GM12878 (cell line): ENCODE results near the gene STATH. TPM values are rescaled to one million over a fixed set of nuclear protein-coding genes. Genes with fewer than 3 reads are reported as not detected.

Experiments used
- ATAC-seq: fragments of 200-7000 bp; cut with Tn5 transposase; 3 replicates; pipeline ENCODE4 v1.9.1; 2020; ENCODE audit warnings: mild to moderate bottlenecking, moderate library complexity
- BruUV-seq: library from RNA; stranded (reverse); fragments of 400-500 nt; replicated peaks from 2 replicates; lab custom pipeline; 2021; lab: Mats Ljungman, UMichigan
- CTCF ChIA-PET: fragments of 300-600 bp; sonication (Branson Sonifier 250); formaldehyde crosslinking; extraction: SDS; loops from one replicate; lab custom pipeline; 2021; ENCODE audit warnings: inconsistent platforms; lab: Yijun Ruan, JAX
- POLR2A ChIA-PET: fragments of 350-600 bp; formaldehyde crosslinking; extraction: SDS; loops from one replicate; lab custom pipeline; 2021; ENCODE audit warnings: inconsistent platforms; lab: Charles Lee
- RAD21 ChIA-PET: fragments of 300-600 bp; sonication (Branson Sonifier 250); formaldehyde crosslinking; loops from one replicate; lab custom pipeline; 2023; ENCODE audit warnings: antibody characterized with exemption; ENCODE audit not compliant: unreplicated experiment; lab: Charles Lee
- SMC1A ChIA-PET: fragments of 300-600 bp; sonication (Branson Sonifier 250); formaldehyde crosslinking; loops from one replicate; lab custom pipeline; 2023; ENCODE audit not compliant: unreplicated experiment, uncharacterized antibody; lab: Charles Lee
- DNase-seq: peaks from one replicate; pipeline ENCODE4 v3.0.0-alpha.2; 2011; ENCODE audit warnings: low read depth, low spot score
- FAIRE-seq: peaks from 3 replicates; lab custom pipeline; 2011; peaks lifted over from hg19 to GRCh38; lab: Jason Lieb, UNC
- H2AFZ ChIP-seq: 2 replicates; pipeline ENCODE4 v1.6.0; 2011; ENCODE audit warnings: low read depth, low read length, control low read depth; ENCODE audit not compliant: control insufficient read depth
- H3K27ac ChIP-seq: 2 replicates; pipeline ENCODE4 v1.5.1; 2011; ENCODE audit warnings: control low read depth; ENCODE audit not compliant: control insufficient read depth, insufficient read depth
- H3K27me3 ChIP-seq, 2 experiments: replicated peaks in 1 of 2; 2 replicates each; pipeline versions ENCODE4 v1.6.0 to v1.6.1; 2011; ENCODE audit warnings: low read length in 1 of 2; ENCODE audit not compliant: control insufficient read depth in 2 of 2, insufficient read depth in 2 of 2
- H3K36me3 ChIP-seq, 2 experiments: 2 replicates each; pipeline ENCODE4 v1.5.1; 2011; ENCODE audit warnings: low read length in 1 of 2; ENCODE audit not compliant: control insufficient read depth in 2 of 2, insufficient read depth in 2 of 2
- H3K4me1 ChIP-seq: 2 replicates; pipeline ENCODE4 v1.6.1; 2011; ENCODE audit warnings: mild to moderate bottlenecking, low read length, moderate library complexity, mixed read lengths; ENCODE audit not compliant: control insufficient read depth, insufficient read depth
- H3K4me2 ChIP-seq: 2 replicates; pipeline ENCODE4 v1.6.0; 2011; ENCODE audit warnings: control low read depth; ENCODE audit not compliant: control insufficient read depth, insufficient read depth
- H3K4me3 ChIP-seq: fragments of 200-600 bp; sonication (generic); 2 replicates; pipeline ENCODE4 v1.5.1; 2016
- H3K79me2 ChIP-seq: 2 replicates; pipeline ENCODE4 v1.6.0; 2011; ENCODE audit warnings: low read length; ENCODE audit not compliant: control insufficient read depth, insufficient read depth
- H3K9ac ChIP-seq: 2 replicates; pipeline ENCODE4 v1.8.0; 2011; ENCODE audit warnings: low read length, control low read depth, mixed read lengths; ENCODE audit not compliant: control insufficient read depth, insufficient read depth
- H3K9me3 ChIP-seq: replicated peaks from 3 replicates; pipeline ENCODE4 v1.5.1; 2011; ENCODE audit warnings: mild to moderate bottlenecking, low read length; ENCODE audit not compliant: control insufficient read depth, insufficient read depth
- H4K20me1 ChIP-seq: 2 replicates; pipeline ENCODE4 v1.6.0; 2011; ENCODE audit not compliant: control insufficient read depth, insufficient read depth
- LARP7 ChIP-seq: fragments of 450-650 bp; IDR thresholded peaks from 2 replicates; pipeline ENCODE4 v1.6.1; 2017; ENCODE audit warnings: mild to moderate bottlenecking
- MYB ChIP-seq: fragments of 150-350 bp; IDR thresholded peaks from 2 replicates; pipeline ENCODE4 v1.6.1; 2014; ENCODE audit warnings: mild to moderate bottlenecking, low read depth, low read length, borderline replicate concordance
- NR2C1 ChIP-seq: fragments of 450-650 bp; IDR thresholded peaks from 2 replicates; pipeline ENCODE4 v1.6.1; 2017; ENCODE audit warnings: antibody characterized with exemption, mild to moderate bottlenecking, moderate library complexity
- NRF1 ChIP-seq: conservative IDR thresholded peaks from 2 replicates; pipeline ENCODE4 v1.6.1; 2011; ENCODE audit warnings: mild to moderate bottlenecking, low read depth, low read length, improper control_type of control experiment
- PAX5 ChIP-seq: IDR thresholded peaks from 2 replicates; pipeline ENCODE4 v1.6.1; 2011; ENCODE audit warnings: low read depth, low read length, borderline replicate concordance
- POU2F2 ChIP-seq: IDR thresholded peaks from 3 replicates; pipeline ENCODE4 v1.6.1; 2011; ENCODE audit warnings: low read depth, mild to moderate bottlenecking, low read length, borderline replicate concordance
- TCF7 ChIP-seq: IDR thresholded peaks from 2 replicates; pipeline ENCODE4 v1.6.1; 2014; ENCODE audit warnings: antibody characterized with exemption, borderline replicate concordance
- WGBS: methylation state at CpG from one replicate; pipeline ENCODE4 v1.1.6; 2016; ENCODE audit warnings: low lambda C conversion rate; ENCODE audit not compliant: insufficient replicate concordance, insufficient coverage; ENCODE audit errors: missing lambda C conversion rate; 5-methylcytosine and 5-hydroxymethylcytosine counted together
- in situ Hi-C: fragments of 300-500 bp; cut with MboI; formaldehyde crosslinking; loops from 9 replicates; pipeline ENCODE4 v1.14.3; 2018; ENCODE audit warnings: mixed read lengths
- intact Hi-C: fragments of 100-400 bp; cut with micrococcal nuclease; formaldehyde crosslinking; loops from one replicate; pipeline ENCODE4 v1.14.2; 2022; ENCODE audit not compliant: unreplicated experiment
- polyA plus RNA-seq, 11 experiments: library from polyadenylated mRNA; depleted of rRNA in 4 of 11; unstranded in 6 of 11; stranded (reverse) in 5 of 11; fragments of >200 nt; fragmentation: Nextera tagmentation in 4 of 11; fragmentation: Illumina TruSeq in 1 of 11; extraction: Ambion mirVana in 4 of 11; extraction: Trizol in 1 of 11; gene quantifications; 1 replicate in 1 of 11; 2 replicates in 10 of 11; pipeline versions ENCODE4 v1.2.1 to v1.2.3, GENCODE V29; 2011 to 2016; ENCODE audit warnings: inconsistent platforms in 2 of 11, missing spikeins in 2 of 11, low read depth in 1 of 11
- total RNA-seq, 4 experiments: library from RNA; depleted of rRNA in 3 of 4; stranded (reverse); fragments of >200 nt in 3 of 4; fragmentation: Illumina TruSeq in 1 of 4; extraction: Trizol in 1 of 4; gene quantifications; 2 replicates each; pipeline versions ENCODE4 v1.2.1 to v1.2.3, GENCODE V29; 2013 to 2021
- TF ChIP-seq, protein P1 (sequence below): fragments of 450-650 bp; IDR thresholded peaks from 2 replicates; pipeline ENCODE4 v1.6.1; 2017; ENCODE audit warnings: antibody characterized with exemption, mild to moderate bottlenecking, moderate library complexity
- TF ChIP-seq, protein P2 (sequence below): fragments of 450-650 bp; IDR thresholded peaks from 2 replicates; pipeline ENCODE4 v1.6.1; 2018; ENCODE audit warnings: borderline replicate concordance, mild to moderate bottlenecking; ENCODE audit not compliant: partially characterized antibody
- TF ChIP-seq, protein P3 (sequence below): fragments of 450-650 bp; IDR thresholded peaks from 2 replicates; pipeline ENCODE4 v1.6.1; 2017; ENCODE audit warnings: borderline replicate concordance
- TF ChIP-seq, protein P4 (sequence below): fragments of 450-650 bp; IDR thresholded peaks from 2 replicates; pipeline ENCODE4 v1.6.1; 2017; ENCODE audit warnings: mild to moderate bottlenecking, moderate library complexity
- TF ChIP-seq, protein P5 (sequence below): IDR thresholded peaks from 2 replicates; pipeline ENCODE4 v1.6.1; 2011; ENCODE audit warnings: mild to moderate bottlenecking, low read depth, low read length, moderate library complexity; ENCODE audit not compliant: insufficient replicate concordance

The STATH gene
- total and polyA plus RNA-seq, 10 of the 15 experiments (the other 5 are each of a cell fraction or from before 2014, with no cell fraction given), result 0.21 TPM; not detected in 9

DNA sequence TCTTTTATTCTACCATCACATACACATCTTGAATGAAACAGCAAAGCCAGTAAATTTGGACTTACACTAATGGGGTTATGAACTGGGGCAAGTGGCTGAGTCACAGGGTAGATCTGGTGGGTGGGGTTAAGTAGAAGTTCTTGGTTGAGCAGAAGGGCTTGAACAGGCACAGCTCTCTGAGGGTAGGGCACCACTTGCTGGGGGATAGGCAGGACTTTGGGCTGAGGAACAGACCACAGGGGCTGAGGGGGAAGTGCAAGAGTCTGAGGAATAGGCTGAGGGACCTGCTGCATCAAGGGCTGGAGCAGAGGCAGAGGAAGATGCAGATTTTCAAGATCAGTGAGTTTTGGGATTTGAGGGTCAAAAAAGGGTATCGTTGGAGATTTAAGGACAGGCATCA is 38.6 kb upstream of the STATH start:
- Histone ChIP-seq H3K9me3 (no peaks in the 10 kb centered on the region), H3K36me3 (no peaks in the 10 kb centered on the region), H3K79me2 (no peaks in the 10 kb centered on the region), H3K27me3 (no peaks in the 10 kb centered on the region; a peak in 1 of 4 replicates), H3K9ac (no peak overlapping the region), H4K20me1 (no peaks in the 10 kb centered on the region), H2AFZ (no peak overlapping the region), H3K27ac (no peak overlapping the region), H3K4me3 (no peak overlapping the region), H3K4me2 (no peak overlapping the region), H3K4me1 (no peaks in the 10 kb centered on the region)
- ChIA-PET SMC1A (no interaction called here), CTCF (no interaction called here), RAD21 (no interaction called here), POLR2A (no interaction called here)
- 71% methylated on average over 1 of the region's 1 CpG for WGBS
- DNase-seq (no peak), ATAC-seq (no peak), FAIRE-seq (no peak)
- BruUV-seq, result no TSS peak
- intact Hi-C loops (no loop called here), in situ Hi-C loops (no loop called here)
- no peak for TF ChIP-seq POU2F2
- no peak for TF ChIP-seq TCF7
- no peak for TF ChIP-seq MYB
- TF ChIP-seq, protein P1, sequence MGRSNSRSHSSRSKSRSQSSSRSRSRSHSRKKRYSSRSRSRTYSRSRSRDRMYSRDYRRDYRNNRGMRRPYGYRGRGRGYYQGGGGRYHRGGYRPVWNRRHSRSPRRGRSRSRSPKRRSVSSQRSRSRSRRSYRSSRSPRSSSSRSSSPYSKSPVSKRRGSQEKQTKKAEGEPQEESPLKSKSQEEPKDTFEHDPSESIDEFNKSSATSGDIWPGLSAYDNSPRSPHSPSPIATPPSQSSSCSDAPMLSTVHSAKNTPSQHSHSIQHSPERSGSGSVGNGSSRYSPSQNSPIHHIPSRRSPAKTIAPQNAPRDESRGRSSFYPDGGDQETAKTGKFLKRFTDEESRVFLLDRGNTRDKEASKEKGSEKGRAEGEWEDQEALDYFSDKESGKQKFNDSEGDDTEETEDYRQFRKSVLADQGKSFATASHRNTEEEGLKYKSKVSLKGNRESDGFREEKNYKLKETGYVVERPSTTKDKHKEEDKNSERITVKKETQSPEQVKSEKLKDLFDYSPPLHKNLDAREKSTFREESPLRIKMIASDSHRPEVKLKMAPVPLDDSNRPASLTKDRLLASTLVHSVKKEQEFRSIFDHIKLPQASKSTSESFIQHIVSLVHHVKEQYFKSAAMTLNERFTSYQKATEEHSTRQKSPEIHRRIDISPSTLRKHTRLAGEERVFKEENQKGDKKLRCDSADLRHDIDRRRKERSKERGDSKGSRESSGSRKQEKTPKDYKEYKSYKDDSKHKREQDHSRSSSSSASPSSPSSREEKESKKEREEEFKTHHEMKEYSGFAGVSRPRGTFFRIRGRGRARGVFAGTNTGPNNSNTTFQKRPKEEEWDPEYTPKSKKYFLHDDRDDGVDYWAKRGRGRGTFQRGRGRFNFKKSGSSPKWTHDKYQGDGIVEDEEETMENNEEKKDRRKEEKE, result no peak
- TF ChIP-seq, protein P2, sequence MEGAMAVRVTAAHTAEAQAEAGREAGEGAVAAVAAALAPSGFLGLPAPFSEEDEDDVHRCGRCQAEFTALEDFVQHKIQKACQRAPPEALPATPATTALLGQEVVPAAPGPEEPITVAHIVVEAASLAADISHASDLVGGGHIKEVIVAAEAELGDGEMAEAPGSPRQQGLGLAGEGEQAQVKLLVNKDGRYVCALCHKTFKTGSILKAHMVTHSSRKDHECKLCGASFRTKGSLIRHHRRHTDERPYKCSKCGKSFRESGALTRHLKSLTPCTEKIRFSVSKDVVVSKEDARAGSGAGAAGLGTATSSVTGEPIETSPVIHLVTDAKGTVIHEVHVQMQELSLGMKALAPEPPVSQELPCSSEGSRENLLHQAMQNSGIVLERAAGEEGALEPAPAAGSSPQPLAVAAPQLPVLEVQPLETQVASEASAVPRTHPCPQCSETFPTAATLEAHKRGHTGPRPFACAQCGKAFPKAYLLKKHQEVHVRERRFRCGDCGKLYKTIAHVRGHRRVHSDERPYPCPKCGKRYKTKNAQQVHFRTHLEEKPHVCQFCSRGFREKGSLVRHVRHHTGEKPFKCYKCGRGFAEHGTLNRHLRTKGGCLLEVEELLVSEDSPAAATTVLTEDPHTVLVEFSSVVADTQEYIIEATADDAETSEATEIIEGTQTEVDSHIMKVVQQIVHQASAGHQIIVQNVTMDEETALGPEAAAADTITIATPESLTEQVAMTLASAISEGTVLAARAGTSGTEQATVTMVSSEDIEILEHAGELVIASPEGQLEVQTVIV, result no peak
- TF ChIP-seq, protein P3, sequence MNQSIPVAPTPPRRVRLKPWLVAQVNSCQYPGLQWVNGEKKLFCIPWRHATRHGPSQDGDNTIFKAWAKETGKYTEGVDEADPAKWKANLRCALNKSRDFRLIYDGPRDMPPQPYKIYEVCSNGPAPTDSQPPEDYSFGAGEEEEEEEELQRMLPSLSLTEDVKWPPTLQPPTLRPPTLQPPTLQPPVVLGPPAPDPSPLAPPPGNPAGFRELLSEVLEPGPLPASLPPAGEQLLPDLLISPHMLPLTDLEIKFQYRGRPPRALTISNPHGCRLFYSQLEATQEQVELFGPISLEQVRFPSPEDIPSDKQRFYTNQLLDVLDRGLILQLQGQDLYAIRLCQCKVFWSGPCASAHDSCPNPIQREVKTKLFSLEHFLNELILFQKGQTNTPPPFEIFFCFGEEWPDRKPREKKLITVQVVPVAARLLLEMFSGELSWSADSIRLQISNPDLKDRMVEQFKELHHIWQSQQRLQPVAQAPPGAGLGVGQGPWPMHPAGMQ, result no peak
- no peak for TF ChIP-seq PAX5
- TF ChIP-seq, protein P4, sequence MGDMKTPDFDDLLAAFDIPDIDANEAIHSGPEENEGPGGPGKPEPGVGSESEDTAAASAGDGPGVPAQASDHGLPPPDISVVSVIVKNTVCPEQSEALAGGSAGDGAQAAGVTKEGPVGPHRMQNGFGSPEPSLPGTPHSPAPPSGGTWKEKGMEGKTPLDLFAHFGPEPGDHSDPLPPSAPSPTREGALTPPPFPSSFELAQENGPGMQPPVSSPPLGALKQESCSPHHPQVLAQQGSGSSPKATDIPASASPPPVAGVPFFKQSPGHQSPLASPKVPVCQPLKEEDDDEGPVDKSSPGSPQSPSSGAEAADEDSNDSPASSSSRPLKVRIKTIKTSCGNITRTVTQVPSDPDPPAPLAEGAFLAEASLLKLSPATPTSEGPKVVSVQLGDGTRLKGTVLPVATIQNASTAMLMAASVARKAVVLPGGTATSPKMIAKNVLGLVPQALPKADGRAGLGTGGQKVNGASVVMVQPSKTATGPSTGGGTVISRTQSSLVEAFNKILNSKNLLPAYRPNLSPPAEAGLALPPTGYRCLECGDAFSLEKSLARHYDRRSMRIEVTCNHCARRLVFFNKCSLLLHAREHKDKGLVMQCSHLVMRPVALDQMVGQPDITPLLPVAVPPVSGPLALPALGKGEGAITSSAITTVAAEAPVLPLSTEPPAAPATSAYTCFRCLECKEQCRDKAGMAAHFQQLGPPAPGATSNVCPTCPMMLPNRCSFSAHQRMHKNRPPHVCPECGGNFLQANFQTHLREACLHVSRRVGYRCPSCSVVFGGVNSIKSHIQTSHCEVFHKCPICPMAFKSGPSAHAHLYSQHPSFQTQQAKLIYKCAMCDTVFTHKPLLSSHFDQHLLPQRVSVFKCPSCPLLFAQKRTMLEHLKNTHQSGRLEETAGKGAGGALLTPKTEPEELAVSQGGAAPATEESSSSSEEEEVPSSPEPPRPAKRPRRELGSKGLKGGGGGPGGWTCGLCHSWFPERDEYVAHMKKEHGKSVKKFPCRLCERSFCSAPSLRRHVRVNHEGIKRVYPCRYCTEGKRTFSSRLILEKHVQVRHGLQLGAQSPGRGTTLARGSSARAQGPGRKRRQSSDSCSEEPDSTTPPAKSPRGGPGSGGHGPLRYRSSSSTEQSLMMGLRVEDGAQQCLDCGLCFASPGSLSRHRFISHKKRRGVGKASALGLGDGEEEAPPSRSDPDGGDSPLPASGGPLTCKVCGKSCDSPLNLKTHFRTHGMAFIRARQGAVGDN, result no peak
- TF ChIP-seq, protein P5, sequence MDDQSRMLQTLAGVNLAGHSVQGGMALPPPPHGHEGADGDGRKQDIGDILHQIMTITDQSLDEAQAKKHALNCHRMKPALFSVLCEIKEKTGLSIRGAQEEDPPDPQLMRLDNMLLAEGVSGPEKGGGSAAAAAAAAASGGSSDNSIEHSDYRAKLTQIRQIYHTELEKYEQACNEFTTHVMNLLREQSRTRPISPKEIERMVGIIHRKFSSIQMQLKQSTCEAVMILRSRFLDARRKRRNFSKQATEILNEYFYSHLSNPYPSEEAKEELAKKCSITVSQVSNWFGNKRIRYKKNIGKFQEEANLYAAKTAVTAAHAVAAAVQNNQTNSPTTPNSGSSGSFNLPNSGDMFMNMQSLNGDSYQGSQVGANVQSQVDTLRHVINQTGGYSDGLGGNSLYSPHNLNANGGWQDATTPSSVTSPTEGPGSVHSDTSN, result no peak
- no peak for TF ChIP-seq NR2C1
- no peak for TF ChIP-seq NRF1
- no peak for TF ChIP-seq LARP7
